ENCODE measurements around the gene MCRS1.
"Not testable (repeated sequence)": the region's sequence is repeated elsewhere in the genome, so short reads cannot be mapped to it uniquely, and the experiment has no call there.

Gene MCRS1

GRCh38 chr12:49512546-49512945 is 55.4 kb downstream of the MCRS1 start:
- DNase-seq = no peak

GRCh38 chr12:49511410-49511809 is 56.5 kb downstream of the MCRS1 start:
- no peak for DNase-seq

DNA sequence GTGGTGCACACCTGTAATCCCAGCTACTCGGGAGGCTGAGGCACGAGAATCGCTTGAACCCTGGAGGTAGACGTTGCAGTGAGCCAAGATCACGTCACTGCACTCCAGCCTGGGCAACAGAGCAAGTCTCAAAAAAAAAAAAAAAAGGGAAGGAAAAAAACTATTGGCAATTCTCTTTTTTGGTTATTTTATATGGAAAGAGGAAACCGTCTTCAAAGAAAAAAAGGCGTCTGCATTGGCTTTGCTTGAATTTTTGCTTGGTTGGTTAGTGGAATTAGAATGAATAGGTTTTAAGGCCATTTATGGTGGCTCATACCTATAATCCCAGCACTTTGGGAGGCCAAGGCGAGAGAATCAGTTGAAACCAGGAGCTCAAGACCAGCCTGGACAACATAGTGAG is 58.3 kb downstream of the MCRS1 start:
- DNase-seq = not testable (repeated sequence)
